K562 (cell line): ENCODE data around the gene CEBPB. TPM values are rescaled to one million over a fixed set of nuclear protein-coding genes. Genes with fewer than 3 reads are reported as not detected.

Source experiments
- AFF4 ChIP-seq: sonication (generic); formaldehyde crosslinking; IDR thresholded peaks from 2 replicates; pipeline ENCODE4 v1.8.0; 2023; ENCODE audit warnings: mild to moderate bottlenecking, missing genetic modification reagents
- CREB3L1 ChIP-seq: fragments of 450-650 bp; IDR thresholded peaks from 2 replicates; pipeline ENCODE4 v1.6.1; 2014; ENCODE audit warnings: low read depth, mild to moderate bottlenecking, moderate library complexity, borderline replicate concordance
- DNMT1 ChIP-seq: fragments of 450-650 bp; IDR thresholded peaks from 2 replicates; pipeline ENCODE4 v1.6.1; 2016; ENCODE audit warnings: antibody characterized with exemption, mild to moderate bottlenecking
- PHB2 ChIP-seq: fragments of 450-650 bp; IDR thresholded peaks from 2 replicates; pipeline ENCODE4 v1.6.1; 2017; ENCODE audit warnings: low read depth
- REST ChIP-seq, 2 experiments: fragments of 450-650 bp; formaldehyde crosslinking in 1 of 2; IDR thresholded peaks; 2 replicates each; pipeline versions ENCODE4 v1.4.0 to v1.6.1; 2014 to 2020; ENCODE audit warnings: mild to moderate bottlenecking in 2 of 2, borderline replicate concordance in 1 of 2, low read depth in 1 of 2
- SNAPC5 ChIP-seq: fragments of 250-450 bp; sonication (Bioruptor Pico); IDR thresholded peaks from 2 replicates; pipeline ENCODE4 v1.8.0; 2021; ENCODE audit warnings: moderate library complexity, mild to moderate bottlenecking, inconsistent platforms
- THRAP3 ChIP-seq: fragments of 450-650 bp; IDR thresholded peaks from 2 replicates; pipeline ENCODE4 v1.6.1; 2016; ENCODE audit warnings: mild to moderate bottlenecking, inconsistent platforms, borderline replicate concordance
- ZC3H4 ChIP-seq: sonication (generic); formaldehyde crosslinking; IDR thresholded peaks from 2 replicates; pipeline ENCODE4 v1.9.0; 2021; ENCODE audit warnings: missing genetic modification reagents, borderline replicate concordance
- ZNF280B ChIP-seq: fragments of 250-450 bp; sonication (Bioruptor Pico); IDR thresholded peaks from 2 replicates; pipeline ENCODE4 v1.5.1; 2021; ENCODE audit warnings: mild to moderate bottlenecking
- ZNF512 ChIP-seq: IDR thresholded peaks from 2 replicates; pipeline ENCODE4 v1.6.1; 2016; ENCODE audit warnings: missing genetic modification characterization, missing compliant biosample characterization
- polyA plus RNA-seq, 8 experiments: library from polyadenylated mRNA; depleted of rRNA in 4 of 8; stranded (reverse) in 5 of 8; unstranded in 3 of 8; fragments of >200 nt; fragmentation: Nextera tagmentation in 2 of 8; fragmentation: Illumina TruSeq in 1 of 8; extraction: Ambion mirVana in 2 of 8; extraction: Trizol in 1 of 8; gene quantifications; 2 replicates each; pipeline versions ENCODE4 v1.2.1 to v1.2.3, GENCODE V29; 2011 to 2014; ENCODE audit warnings: inconsistent platforms in 1 of 8, missing spikeins in 1 of 8
- total RNA-seq, 7 experiments: library from RNA; depleted of rRNA in 6 of 7; stranded (reverse); fragments of >200 nt in 6 of 7; fragmentation: Illumina TruSeq in 2 of 7; extraction: Trizol in 2 of 7; gene quantifications; 2 replicates each; pipeline versions ENCODE4 v1.2.1 to v1.2.3, GENCODE V29; 2011 to 2021; ENCODE audit warnings: low replicate concordance in 1 of 7

CEBPB gene
- total and polyA plus RNA-seq, 9 of the 15 experiments (the other 6 are each of a cell fraction or from before 2014, with no cell fraction given), result 1.2 to 72.6 (median 7.8) TPM

- TF ChIP-seq ZNF280B (CRISPR knock-in tag) (no peak), DNMT1 (no peak), ZC3H4 (CRISPR knock-in tag) (no peak), REST (IDR thresholded peaks at IDR 0.05; ENCODE audit: borderline replicate concordance) (peak; percentile 85), REST (CRISPR knock-in tag; IDR thresholded peaks at IDR 0.05; ENCODE audit: low read depth) (no peak), ZNF512 (tag) (no peak), SNAPC5 (CRISPR knock-in tag) (no peak), THRAP3 (no peak), AFF4 (CRISPR knock-in tag) (no peak), PHB2 (no peak), CREB3L1 (peak; percentile 17; the same call in 1 of the 2 replicates)
These were observed 21.3 kb upstream of the CEBPB start (continued) for GRCh38 chr20:50169329-50169823.
